SK-N-SH (cell line): ENCODE measurements around the gene TMTC2. TPM values are rescaled to one million over a fixed set of nuclear protein-coding genes. Genes with fewer than 3 reads are reported as not detected.

Experiments used
- CTCF ChIA-PET: fragments of 300-600, 350-600 bp; formaldehyde crosslinking; extraction: SDS; loops from one replicate; lab custom pipeline; 2021; lab: Yijun Ruan, JAX
- POLR2A ChIA-PET: fragments of 350-600 bp; sonication (Branson Sonifier 250); formaldehyde crosslinking; extraction: SDS; loops from one replicate; lab custom pipeline; 2020; ENCODE audit warnings: antibody characterized with exemption, inconsistent platforms; lab: Yijun Ruan, JAX
- DNase-seq: peaks from one replicate; pipeline ENCODE4 v3.0.0; 2012
- H2AFZ ChIP-seq: fragments of 200-600 bp; sonication (generic); 2 replicates; pipeline ENCODE4 v1.8.1; 2016; ENCODE audit warnings: antibody characterized with exemption, mild to moderate bottlenecking, low read depth
- H3F3A ChIP-seq: fragments of 200-600 bp; sonication (generic); replicated peaks from 2 replicates; pipeline ENCODE3; 2016; ENCODE audit warnings: antibody characterized with exemption, mild to moderate bottlenecking; ENCODE audit not compliant: insufficient read depth
- H3K27ac ChIP-seq, 2 experiments: fragments of 200-500 bp in 1 of 2; fragments of 200-600 bp in 1 of 2; sonication (Bioruptor generic) in 1 of 2; sonication (generic), shearing (Covaris generic) in 1 of 2; 2 replicates each; pipeline versions ENCODE4 v1.5.1 to v1.6.1; 2014 to 2016; ENCODE audit warnings: low read depth in 2 of 2, inconsistent platforms in 1 of 2, low read length in 1 of 2, mild to moderate bottlenecking in 1 of 2, mixed read lengths in 1 of 2
- H3K27me3 ChIP-seq: fragments of 200-600 bp; sonication (generic), shearing (Covaris generic); 2 replicates; pipeline ENCODE4 v1.6.1; 2016; ENCODE audit warnings: mixed run types; ENCODE audit not compliant: insufficient read depth
- H3K36me3 ChIP-seq, 2 experiments: fragments of 200-500 bp in 1 of 2; fragments of 200-600 bp in 1 of 2; sonication (Bioruptor generic) in 1 of 2; sonication (generic) in 1 of 2; replicated peaks in 1 of 2; 2 replicates each; pipeline versions ENCODE3 to v1.5.1; 2014 to 2016; ENCODE audit warnings: low read length in 1 of 2, mild to moderate bottlenecking in 1 of 2; ENCODE audit not compliant: insufficient read depth in 2 of 2, control insufficient read depth in 1 of 2
- H3K4me1 ChIP-seq, 2 experiments: fragments of 200-500 bp in 1 of 2; fragments of 200-600 bp in 1 of 2; sonication (Bioruptor generic) in 1 of 2; sonication (generic), shearing (Covaris generic) in 1 of 2; 2 replicates each; pipeline versions ENCODE4 v1.5.1 to v1.6.1; 2014 to 2016; ENCODE audit warnings: low read depth in 1 of 2, low read length in 1 of 2, mixed run types in 1 of 2; ENCODE audit not compliant: insufficient read depth in 2 of 2, control insufficient read depth in 1 of 2
- H3K4me2 ChIP-seq: fragments of 200-600 bp; sonication (generic), shearing (Covaris generic); 2 replicates; pipeline ENCODE4 v1.6.1; 2017; ENCODE audit warnings: mixed run types
- H3K4me3 ChIP-seq, 2 experiments: fragments of 200-500 bp in 1 of 2; fragments of 200-600 bp in 1 of 2; sonication (Bioruptor generic) in 1 of 2; sonication (generic), shearing (Covaris generic) in 1 of 2; 2 replicates each; pipeline versions ENCODE4 v1.5.1 to v1.8.1; 2014 to 2016; ENCODE audit warnings: low read depth in 2 of 2, inconsistent platforms in 1 of 2, low read length in 1 of 2, mild to moderate bottlenecking in 1 of 2, mixed read lengths in 1 of 2, moderate library complexity in 1 of 2
- H3K79me2 ChIP-seq: fragments of 200-600 bp; sonication (generic); 2 replicates; pipeline ENCODE4 v1.8.1; 2017; ENCODE audit warnings: mild to moderate bottlenecking; ENCODE audit not compliant: insufficient read depth
- H3K9ac ChIP-seq: fragments of 200-600 bp; sonication (generic); 2 replicates; pipeline ENCODE4 v1.6.1; 2017; ENCODE audit warnings: mixed run types
- H3K9me2 ChIP-seq: fragments of 200-600 bp; sonication (generic); 2 replicates; pipeline ENCODE4 v1.6.1; 2017; ENCODE audit warnings: mixed run types
- H3K9me3 ChIP-seq: fragments of 200-600 bp; sonication (generic); 2 replicates; pipeline ENCODE4 v1.6.1; 2017; ENCODE audit warnings: mixed run types, mild to moderate bottlenecking, moderate library complexity
- H4K20me1 ChIP-seq: fragments of 200-600 bp; sonication (generic); 2 replicates; pipeline ENCODE4 v1.6.1; 2017; ENCODE audit warnings: mild to moderate bottlenecking, mixed run types; ENCODE audit not compliant: insufficient read depth
- CHD2 ChIP-seq: fragments of 150-350 bp; IDR thresholded peaks from 2 replicates; pipeline ENCODE4 v1.6.1; 2018; ENCODE audit warnings: low read length; ENCODE audit not compliant: partially characterized antibody
- EZH2phosphoT487 ChIP-seq: fragments of 200-600 bp; sonication (generic); IDR thresholded peaks from 2 replicates; pipeline ENCODE4 v1.6.1; 2017; ENCODE audit warnings: low read depth, mixed run types, mild to moderate bottlenecking, antibody characterized with exemption, moderate library complexity, borderline replicate concordance
- FOXJ3 ChIP-seq: sonication (generic); formaldehyde crosslinking; IDR thresholded peaks from 2 replicates; pipeline ENCODE4 v1.5.1; 2020; ENCODE audit warnings: mild to moderate bottlenecking, missing genetic modification reagents
- FOXM1 ChIP-seq: IDR thresholded peaks from 2 replicates; pipeline ENCODE4 v1.4.0; 2012; ENCODE audit warnings: low read depth, mild to moderate bottlenecking
- GATA2 ChIP-seq: sonication (generic); formaldehyde crosslinking; IDR thresholded peaks from 2 replicates; pipeline ENCODE4 v1.5.0; 2020; ENCODE audit warnings: mild to moderate bottlenecking, missing genetic modification reagents
- JUND ChIP-seq: IDR thresholded peaks from 2 replicates; pipeline ENCODE4 v1.4.0; 2012
- MEF2A ChIP-seq: IDR thresholded peaks from 2 replicates; pipeline ENCODE4 v1.4.0; 2012; ENCODE audit warnings: low read depth, borderline replicate concordance
- MXI1 ChIP-seq: IDR thresholded peaks from 2 replicates; pipeline ENCODE4 v1.6.1; 2012; ENCODE audit warnings: mild to moderate bottlenecking, low read depth, low read length, improper control_type of control experiment
- NFIC ChIP-seq: IDR thresholded peaks from 2 replicates; pipeline ENCODE4 v1.4.0; 2012; ENCODE audit warnings: borderline replicate concordance
- POLR2AphosphoS5 ChIP-seq: IDR thresholded peaks from 2 replicates; pipeline ENCODE4 v1.6.1; 2012; ENCODE audit warnings: low read depth, low read length
- RCOR1 ChIP-seq: fragments of 150-350 bp; IDR thresholded peaks from 2 replicates; pipeline ENCODE4 v1.6.1; 2017; ENCODE audit warnings: antibody characterized with exemption, low read length
- RFX5 ChIP-seq: IDR thresholded peaks from 2 replicates; pipeline ENCODE4 v1.6.1; 2012; ENCODE audit warnings: mild to moderate bottlenecking, improper control_type of control experiment, low read length
- RXRA ChIP-seq: IDR thresholded peaks from 2 replicates; pipeline ENCODE4 v1.4.0; 2012; ENCODE audit warnings: low read depth, mild to moderate bottlenecking, borderline replicate concordance
- SIN3A ChIP-seq: IDR thresholded peaks from 2 replicates; pipeline ENCODE4 v1.6.1; 2012; ENCODE audit warnings: low read depth, mild to moderate bottlenecking, low read length, moderate library complexity, borderline replicate concordance
- TEAD4 ChIP-seq: IDR thresholded peaks from 2 replicates; pipeline ENCODE4 v1.4.0; 2012; ENCODE audit warnings: mild to moderate bottlenecking, borderline replicate concordance; ENCODE audit not compliant: insufficient read depth
- WGBS: methylation state at CpG from one replicate; pipeline ENCODE4 v1.1.6; 2017; ENCODE audit warnings: low lambda C conversion rate; 5-methylcytosine and 5-hydroxymethylcytosine counted together
- polyA plus RNA-seq, 3 experiments: library from polyadenylated mRNA; depleted of rRNA; stranded (reverse); fragments of >200 nt; gene quantifications; 2 replicates each; pipeline ENCODE4 v1.2.3, GENCODE V29; 2012
- TF ChIP-seq, protein P1 (sequence below): IDR thresholded peaks from 2 replicates; pipeline ENCODE4 v1.4.0; 2012; ENCODE audit warnings: low read depth
- TF ChIP-seq, protein P2 (sequence below): fragments of 150-350 bp; IDR thresholded peaks from 2 replicates; pipeline ENCODE4 v1.6.1; 2017; ENCODE audit warnings: antibody characterized with exemption, low read length, low read depth, borderline replicate concordance
- TF ChIP-seq, protein P3 (sequence below): IDR thresholded peaks from 2 replicates; pipeline ENCODE4 v1.4.0; 2012; ENCODE audit warnings: low read depth, borderline replicate concordance
- TF ChIP-seq, protein P4 (sequence below): IDR thresholded peaks from 2 replicates; pipeline ENCODE4 v1.4.0; 2012; ENCODE audit warnings: low read depth, borderline replicate concordance

Gene TMTC2
- polyA plus RNA-seq, 1 of the 3 experiments (the other 2 are of a cell fraction), result 4.1 TPM

DNA sequence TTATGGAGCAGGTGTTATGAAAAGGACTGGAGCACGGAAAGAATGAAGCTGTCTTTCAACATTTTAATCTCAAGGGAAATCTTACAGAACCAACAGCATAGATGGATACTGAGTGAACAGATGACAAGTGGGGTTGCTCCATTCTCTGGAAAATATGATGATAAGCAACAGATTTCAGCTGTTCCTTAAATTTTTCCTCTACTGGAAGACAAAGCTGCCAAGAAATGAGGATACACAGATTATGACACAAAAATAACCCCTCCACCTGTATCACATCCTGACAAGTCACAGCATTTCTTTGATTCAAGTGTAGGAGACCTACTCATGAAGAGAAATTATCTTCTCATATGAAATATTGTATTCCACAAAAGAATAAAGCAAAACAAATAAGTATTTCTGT, 13.0 kb upstream of the TMTC2 start:
- POLR2A ChIA-PET, result no interaction called here
- CTCF ChIA-PET, result interaction anchor here (5.7 kb wide), 1 partner anchor 12 kb away, joined by 35 read pairs; the partner anchor contains the start of gene TMTC2
- 91% methylated on average over 1 of the region's 1 CpG for WGBS

DNA sequence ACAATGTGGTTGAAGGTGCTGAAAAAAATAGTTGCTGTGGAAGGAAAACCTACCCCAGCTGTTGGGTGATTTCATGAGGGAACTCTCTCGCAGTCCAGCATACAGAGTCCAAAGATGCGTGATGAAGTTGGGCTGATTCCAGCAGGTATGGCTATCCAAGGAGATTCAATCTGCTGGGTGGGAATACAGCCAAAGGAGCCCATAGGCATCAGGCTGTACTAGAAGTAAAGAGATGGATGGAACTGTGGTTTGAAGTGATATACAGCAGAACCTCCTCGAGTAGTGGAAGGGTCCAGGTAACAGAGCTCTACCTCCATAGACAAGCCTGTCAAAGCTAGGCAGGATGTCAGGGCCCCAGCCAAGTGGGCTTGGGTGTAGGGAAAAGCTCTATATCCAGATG, 11.5 kb upstream of the TMTC2 start:
- Histone ChIP-seq H3K79me2 (no peaks in the 10 kb centered on the region), H4K20me1 (no peaks in the 10 kb centered on the region), H3K9me2 (no peaks in the 10 kb centered on the region), H3K9ac (no peak overlapping the region), H3F3A (no peaks in the 10 kb centered on the region), H3K4me2 (no peak overlapping the region), H3K4me1 (peaks cover 0 to 8% of the 10 kb centered on the region in 2 experiments; a peak in 2 of 4 replicates), H3K27ac (no peak overlapping the region), H3K4me3 (no peak overlapping the region), H3K36me3 (no peaks in the 10 kb centered on the region), H3K27me3 (no peaks in the 10 kb centered on the region), H2AFZ (no peak overlapping the region), H3K9me3 (no peaks in the 10 kb centered on the region)
- ChIA-PET CTCF (interaction anchor here (5.7 kb wide), 1 partner anchor 10 kb away, joined by 35 read pairs; the partner anchor contains the start of gene TMTC2), POLR2A (no interaction called here)
- no peak for TF ChIP-seq GATA2
- no peak for TF ChIP-seq JUND
- no peak for TF ChIP-seq FOXJ3 (CRISPR knock-in tag)
- no peak for TF ChIP-seq SIN3A
- no peak for TF ChIP-seq FOXM1
- TF ChIP-seq NFIC, result no peak
- no peak for TF ChIP-seq EZH2phosphoT487
- TF ChIP-seq POLR2AphosphoS5, result no peak
- TF ChIP-seq, protein P1, sequence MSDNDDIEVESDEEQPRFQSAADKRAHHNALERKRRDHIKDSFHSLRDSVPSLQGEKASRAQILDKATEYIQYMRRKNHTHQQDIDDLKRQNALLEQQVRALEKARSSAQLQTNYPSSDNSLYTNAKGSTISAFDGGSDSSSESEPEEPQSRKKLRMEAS, result no peak
- no peak for TF ChIP-seq RXRA
- no peak for TF ChIP-seq TEAD4
- TF ChIP-seq RFX5, result no peak
- no peak for TF ChIP-seq CHD2
- TF ChIP-seq RCOR1, result no peak
- TF ChIP-seq MEF2A, result no peak
- TF ChIP-seq, protein P2, sequence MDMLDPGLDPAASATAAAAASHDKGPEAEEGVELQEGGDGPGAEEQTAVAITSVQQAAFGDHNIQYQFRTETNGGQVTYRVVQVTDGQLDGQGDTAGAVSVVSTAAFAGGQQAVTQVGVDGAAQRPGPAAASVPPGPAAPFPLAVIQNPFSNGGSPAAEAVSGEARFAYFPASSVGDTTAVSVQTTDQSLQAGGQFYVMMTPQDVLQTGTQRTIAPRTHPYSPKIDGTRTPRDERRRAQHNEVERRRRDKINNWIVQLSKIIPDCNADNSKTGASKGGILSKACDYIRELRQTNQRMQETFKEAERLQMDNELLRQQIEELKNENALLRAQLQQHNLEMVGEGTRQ, result no peak
- TF ChIP-seq, protein P3, sequence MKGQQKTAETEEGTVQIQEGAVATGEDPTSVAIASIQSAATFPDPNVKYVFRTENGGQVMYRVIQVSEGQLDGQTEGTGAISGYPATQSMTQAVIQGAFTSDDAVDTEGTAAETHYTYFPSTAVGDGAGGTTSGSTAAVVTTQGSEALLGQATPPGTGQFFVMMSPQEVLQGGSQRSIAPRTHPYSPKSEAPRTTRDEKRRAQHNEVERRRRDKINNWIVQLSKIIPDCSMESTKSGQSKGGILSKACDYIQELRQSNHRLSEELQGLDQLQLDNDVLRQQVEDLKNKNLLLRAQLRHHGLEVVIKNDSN, result no peak
- TF ChIP-seq MXI1, result no peak
- TF ChIP-seq, protein P4, sequence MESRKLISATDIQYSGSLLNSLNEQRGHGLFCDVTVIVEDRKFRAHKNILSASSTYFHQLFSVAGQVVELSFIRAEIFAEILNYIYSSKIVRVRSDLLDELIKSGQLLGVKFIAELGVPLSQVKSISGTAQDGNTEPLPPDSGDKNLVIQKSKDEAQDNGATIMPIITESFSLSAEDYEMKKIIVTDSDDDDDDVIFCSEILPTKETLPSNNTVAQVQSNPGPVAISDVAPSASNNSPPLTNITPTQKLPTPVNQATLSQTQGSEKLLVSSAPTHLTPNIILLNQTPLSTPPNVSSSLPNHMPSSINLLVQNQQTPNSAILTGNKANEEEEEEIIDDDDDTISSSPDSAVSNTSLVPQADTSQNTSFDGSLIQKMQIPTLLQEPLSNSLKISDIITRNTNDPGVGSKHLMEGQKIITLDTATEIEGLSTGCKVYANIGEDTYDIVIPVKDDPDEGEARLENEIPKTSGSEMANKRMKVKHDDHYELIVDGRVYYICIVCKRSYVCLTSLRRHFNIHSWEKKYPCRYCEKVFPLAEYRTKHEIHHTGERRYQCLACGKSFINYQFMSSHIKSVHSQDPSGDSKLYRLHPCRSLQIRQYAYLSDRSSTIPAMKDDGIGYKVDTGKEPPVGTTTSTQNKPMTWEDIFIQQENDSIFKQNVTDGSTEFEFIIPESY, result no peak
- no peak for DNase-seq
- WGBS, result 79% methylated on average over 3 of the region's 3 CpGs

More for the DNA sequence above, 13.0 kb upstream of the TMTC2 start:
- Histone ChIP-seq H3K4me1 (peaks cover 0 to 8% of the 10 kb centered on the region in 2 experiments; a peak in 2 of 4 replicates), H3K4me2 (no peak overlapping the region), H3K9ac (no peak overlapping the region), H3K27ac (no peak overlapping the region), H3K9me3 (no peaks in the 10 kb centered on the region), H3K4me3 (no peak overlapping the region), H3K36me3 (no peaks in the 10 kb centered on the region), H3K27me3 (no peaks in the 10 kb centered on the region), H4K20me1 (no peaks in the 10 kb centered on the region), H3F3A (no peaks in the 10 kb centered on the region)
- DNase-seq, result no peak
- no peak for TF ChIP-seq FOXM1
- TF ChIP-seq, all 33 proteins: peak for 0
- no peaks in the 10 kb centered on the region for H3K79me2 ChIP-seq
- H3K9me2 ChIP-seq, result no peaks in the 10 kb centered on the region
- H2AFZ ChIP-seq, result no peak overlapping the region
